Measurements from ENCODE around the gene MIB2. TPM values are rescaled to one million over a fixed set of nuclear protein-coding genes. Genes with fewer than 3 reads are reported as not detected.
"Not testable (repeated sequence)": the region's sequence is repeated elsewhere in the genome, so short reads cannot be mapped to it uniquely, and the experiment has no call there.

MIB2 gene
- total and polyA plus RNA-seq, 2 donors = 34.9 to 160 TPM

GRCh38 chr1:1637479-1637875 lies 22.2 kb downstream of the MIB2 start:
- H3K36me3 ChIP-seq (ENCODE audit: control insufficient read depth in 2 of 2, insufficient read depth in 2 of 2, low read length in 1 of 2) = peaks cover 7 to 29% of the 10 kb centered on the region in 2 donors
- WGBS = 98% methylated on average over 14 of the region's 14 CpGs

DNA sequence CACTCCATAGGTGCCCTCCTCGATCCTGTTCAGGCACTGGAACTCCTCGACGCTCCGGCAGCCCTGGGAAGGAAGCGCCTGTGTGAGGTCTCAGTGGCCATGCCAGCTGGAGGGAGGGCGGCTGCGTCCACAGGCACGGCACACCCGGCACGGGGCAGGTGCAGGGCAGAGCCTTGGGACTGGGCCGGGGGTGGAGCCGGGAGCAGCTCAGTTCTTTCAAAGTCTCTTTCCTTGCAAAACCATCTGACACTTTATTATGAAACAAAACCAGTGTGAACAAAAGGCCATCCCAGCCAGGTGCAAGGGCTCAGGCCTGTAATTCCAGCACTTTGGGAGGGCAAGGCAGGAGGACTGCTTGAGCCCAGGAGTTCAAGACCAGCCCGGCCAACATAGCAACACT lies 23.2 kb downstream of the MIB2 start:
- not testable (repeated sequence) for DNase-seq (ENCODE audit: low read depth in 6 of 9, low spot score in 9 of 9)
- peaks cover 7 to 29% of the 10 kb centered on the region in 2 donors for H3K36me3 ChIP-seq (ENCODE audit: control insufficient read depth in 2 of 2, insufficient read depth in 2 of 2, low read length in 1 of 2)

More at GRCh38 chr1:1637479-1637875, 22.2 kb downstream of the MIB2 start:
- not testable (repeated sequence) for H3K9me3 ChIP-seq (ENCODE audit: control insufficient read depth in 2 of 2, insufficient read depth in 1 of 2, low read length in 1 of 2); H3K27me3 ChIP-seq (ENCODE audit: control insufficient read depth in 2 of 2, insufficient read depth in 1 of 2, low read length in 1 of 2); H3K4me1 ChIP-seq (ENCODE audit: control insufficient read depth in 2 of 2, insufficient read depth in 2 of 2, low read length in 2 of 2); H3K27ac ChIP-seq (ENCODE audit: low read depth in 1 of 2, low read length in 1 of 2); H3K4me3 ChIP-seq (ENCODE audit: low read length in 2 of 2); DNase-seq (ENCODE audit: low read depth in 6 of 9, low spot score in 9 of 9)

DNA sequence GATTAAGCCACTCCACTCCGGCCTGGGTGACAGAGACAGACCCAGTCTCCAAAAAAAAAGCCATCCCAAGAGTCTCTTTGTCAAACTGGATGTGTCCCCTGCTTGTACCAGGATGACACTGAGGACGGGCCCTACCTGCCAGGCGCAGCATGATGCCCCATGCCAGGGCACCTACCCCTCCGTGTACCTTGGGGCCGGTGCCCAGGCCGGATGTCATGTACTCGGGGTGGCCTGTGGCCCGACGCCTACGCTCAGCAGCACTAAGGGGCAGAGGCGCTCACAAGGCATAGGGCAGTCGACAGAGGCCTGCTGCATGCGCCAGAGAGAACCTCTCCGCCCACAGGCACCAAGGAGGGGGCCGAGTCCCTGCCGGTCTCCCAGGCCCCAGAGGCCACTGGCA lies 24.1 kb downstream of the MIB2 start:
- 98% methylated on average over 16 of the region's 16 CpGs for WGBS
- not testable (repeated sequence) for DNase-seq (ENCODE audit: low read depth in 6 of 9, low spot score in 9 of 9)

More for the DNA sequence above, 23.2 kb downstream of the MIB2 start:
- H3K9me3 ChIP-seq (ENCODE audit: control insufficient read depth in 2 of 2, insufficient read depth in 1 of 2, low read length in 1 of 2); H3K4me3 ChIP-seq (ENCODE audit: low read length in 2 of 2); H3K27ac ChIP-seq (ENCODE audit: low read depth in 1 of 2, low read length in 1 of 2); H3K27me3 ChIP-seq (ENCODE audit: control insufficient read depth in 2 of 2, insufficient read depth in 1 of 2, low read length in 1 of 2); H3K4me1 ChIP-seq (ENCODE audit: control insufficient read depth in 2 of 2, insufficient read depth in 2 of 2, low read length in 2 of 2): not testable (repeated sequence)
- 99% methylated on average over 9 of the region's 13 CpGs for WGBS

DNA sequence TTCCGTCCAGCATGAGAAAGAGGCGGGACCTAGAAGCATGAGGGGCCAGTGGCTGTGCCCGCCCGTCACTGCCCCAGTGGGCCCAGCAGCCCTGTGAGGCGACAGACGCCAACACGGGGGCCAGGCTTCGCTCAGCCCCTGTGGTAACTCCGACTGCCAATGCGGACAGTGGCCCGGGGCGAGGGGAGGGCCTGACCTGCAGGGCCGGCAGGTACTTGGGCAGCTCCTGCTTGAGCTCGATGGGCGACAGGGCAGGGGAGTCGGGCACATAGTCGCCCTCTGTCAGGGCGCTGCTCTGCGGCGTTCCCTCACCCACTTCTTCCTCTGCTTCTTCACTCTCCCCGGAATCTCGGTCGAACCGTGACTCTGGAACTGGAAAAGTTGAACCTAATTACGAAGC lies 24.8 kb downstream of the MIB2 start:
- not testable (repeated sequence) for H3K4me3 ChIP-seq (ENCODE audit: low read length in 2 of 2); DNase-seq (ENCODE audit: low read depth in 6 of 9, low spot score in 9 of 9); H3K9me3 ChIP-seq (ENCODE audit: control insufficient read depth in 2 of 2, insufficient read depth in 1 of 2, low read length in 1 of 2); H3K27ac ChIP-seq (ENCODE audit: low read depth in 1 of 2, low read length in 1 of 2); H3K27me3 ChIP-seq (ENCODE audit: control insufficient read depth in 2 of 2, insufficient read depth in 1 of 2, low read length in 1 of 2); H3K4me1 ChIP-seq (ENCODE audit: control insufficient read depth in 2 of 2, insufficient read depth in 2 of 2, low read length in 2 of 2)
- H3K36me3 ChIP-seq (ENCODE audit: control insufficient read depth in 2 of 2, insufficient read depth in 2 of 2, low read length in 1 of 2) = peaks cover 7 to 29% of the 10 kb centered on the region in 2 donors
- 97% methylated on average over 14 of the region's 25 CpGs for WGBS

More for the DNA sequence above, 24.1 kb downstream of the MIB2 start:
- H3K4me1 ChIP-seq (ENCODE audit: control insufficient read depth in 2 of 2, insufficient read depth in 2 of 2, low read length in 2 of 2); H3K9me3 ChIP-seq (ENCODE audit: control insufficient read depth in 2 of 2, insufficient read depth in 1 of 2, low read length in 1 of 2); H3K27ac ChIP-seq (ENCODE audit: low read depth in 1 of 2, low read length in 1 of 2); H3K4me3 ChIP-seq (ENCODE audit: low read length in 2 of 2); H3K27me3 ChIP-seq (ENCODE audit: control insufficient read depth in 2 of 2, insufficient read depth in 1 of 2, low read length in 1 of 2): not testable (repeated sequence)
- peaks cover 7 to 29% of the 10 kb centered on the region in 2 donors for H3K36me3 ChIP-seq (ENCODE audit: control insufficient read depth in 2 of 2, insufficient read depth in 2 of 2, low read length in 1 of 2)

DNA sequence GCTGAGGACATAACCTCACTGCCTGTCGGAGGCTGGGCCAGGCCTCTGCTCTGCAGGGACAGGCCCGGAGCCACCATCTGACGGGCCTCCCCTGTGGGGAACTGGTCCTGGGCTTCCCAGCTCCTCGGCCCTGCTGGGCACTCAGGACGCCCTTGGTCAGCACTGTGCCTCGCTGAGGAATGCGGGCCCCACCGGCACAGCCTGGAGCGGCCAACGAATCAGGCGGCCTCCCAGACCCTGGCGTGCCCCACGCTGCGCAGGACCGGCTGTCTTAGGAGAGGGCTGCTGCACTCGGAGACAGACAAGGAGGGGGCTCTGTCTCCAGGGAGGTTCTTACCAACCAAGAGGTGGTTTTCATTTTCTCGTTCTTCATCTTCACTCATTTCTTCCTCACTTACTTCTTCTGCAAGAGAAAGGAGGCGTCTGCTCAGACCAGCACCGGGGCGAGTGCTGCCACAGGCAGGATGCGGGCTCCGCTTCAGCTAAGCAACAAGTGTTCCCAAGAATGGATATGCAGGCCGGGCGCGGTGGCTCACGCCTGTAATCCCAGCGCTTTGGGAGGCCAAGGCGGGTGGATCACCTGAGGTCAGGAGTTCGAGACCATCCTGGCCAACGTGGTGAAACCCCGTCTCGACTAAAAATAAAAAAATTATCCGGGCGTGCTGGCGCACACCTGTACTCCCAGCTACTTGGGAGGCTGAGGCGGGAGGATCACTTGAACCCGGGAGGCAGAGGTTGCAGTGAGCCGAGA lies 25.6 kb downstream of the MIB2 start:
- WGBS = 98% methylated on average over 32 of the region's 38 CpGs
- not testable (repeated sequence) for H3K27ac ChIP-seq (ENCODE audit: low read depth in 1 of 2, low read length in 1 of 2); H3K27me3 ChIP-seq (ENCODE audit: control insufficient read depth in 2 of 2, insufficient read depth in 1 of 2, low read length in 1 of 2); DNase-seq (ENCODE audit: low read depth in 6 of 9, low spot score in 9 of 9); H3K9me3 ChIP-seq (ENCODE audit: control insufficient read depth in 2 of 2, insufficient read depth in 1 of 2, low read length in 1 of 2); H3K4me1 ChIP-seq (ENCODE audit: control insufficient read depth in 2 of 2, insufficient read depth in 2 of 2, low read length in 2 of 2); H3K4me3 ChIP-seq (ENCODE audit: low read length in 2 of 2)
- peaks cover 7 to 29% of the 10 kb centered on the region in 2 donors for H3K36me3 ChIP-seq (ENCODE audit: control insufficient read depth in 2 of 2, insufficient read depth in 2 of 2, low read length in 1 of 2)

- 93% methylated on average over 5 of the region's 5 CpGs for WGBS
These were observed 31.0 kb downstream of the MIB2 start for GRCh38 chr1:1646326-1646725.

GRCh38 chr1:1647567-1648241 lies 32.4 kb downstream of the MIB2 start:
- not testable (repeated sequence) for H3K4me3 ChIP-seq (ENCODE audit: low read length in 2 of 2); DNase-seq (ENCODE audit: low read depth in 6 of 9, low spot score in 9 of 9); H3K27me3 ChIP-seq (ENCODE audit: control insufficient read depth in 2 of 2, insufficient read depth in 1 of 2, low read length in 1 of 2); H3K9me3 ChIP-seq (ENCODE audit: control insufficient read depth in 2 of 2, insufficient read depth in 1 of 2, low read length in 1 of 2); H3K4me1 ChIP-seq (ENCODE audit: control insufficient read depth in 2 of 2, insufficient read depth in 2 of 2, low read length in 2 of 2); H3K27ac ChIP-seq (ENCODE audit: low read depth in 1 of 2, low read length in 1 of 2)
- H3K36me3 ChIP-seq (ENCODE audit: control insufficient read depth in 2 of 2, insufficient read depth in 2 of 2, low read length in 1 of 2) = peaks cover 35 to 36% of the 10 kb centered on the region in 2 donors
- WGBS = 95% methylated on average over 17 of the region's 17 CpGs

More at GRCh38 chr1:1646326-1646725, 31.0 kb downstream of the MIB2 start:
- DNase-seq (ENCODE audit: low read depth in 6 of 9, low spot score in 9 of 9); H3K9me3 ChIP-seq (ENCODE audit: control insufficient read depth in 2 of 2, insufficient read depth in 1 of 2, low read length in 1 of 2); H3K27ac ChIP-seq (ENCODE audit: low read depth in 1 of 2, low read length in 1 of 2); H3K27me3 ChIP-seq (ENCODE audit: control insufficient read depth in 2 of 2, insufficient read depth in 1 of 2, low read length in 1 of 2); H3K4me1 ChIP-seq (ENCODE audit: control insufficient read depth in 2 of 2, insufficient read depth in 2 of 2, low read length in 2 of 2); H3K4me3 ChIP-seq (ENCODE audit: low read length in 2 of 2): not testable (repeated sequence)
- peaks cover 22 to 25% of the 10 kb centered on the region in 2 donors for H3K36me3 ChIP-seq (ENCODE audit: control insufficient read depth in 2 of 2, insufficient read depth in 2 of 2, low read length in 1 of 2)

- H3K9me3 ChIP-seq (ENCODE audit: control insufficient read depth in 2 of 2, insufficient read depth in 1 of 2, low read length in 1 of 2); H3K4me3 ChIP-seq (ENCODE audit: low read length in 2 of 2); H3K27me3 ChIP-seq (ENCODE audit: control insufficient read depth in 2 of 2, insufficient read depth in 1 of 2, low read length in 1 of 2); H3K27ac ChIP-seq (ENCODE audit: low read depth in 1 of 2, low read length in 1 of 2); DNase-seq (ENCODE audit: low read depth in 6 of 9, low spot score in 9 of 9); H3K4me1 ChIP-seq (ENCODE audit: control insufficient read depth in 2 of 2, insufficient read depth in 2 of 2, low read length in 2 of 2): not testable (repeated sequence)
- peaks cover 35 to 37% of the 10 kb centered on the region in 2 donors for H3K36me3 ChIP-seq (ENCODE audit: control insufficient read depth in 2 of 2, insufficient read depth in 2 of 2, low read length in 1 of 2)
- WGBS = 91% methylated on average over 11 of the region's 11 CpGs
These were observed 33.0 kb downstream of the MIB2 start for GRCh38 chr1:1648265-1648664.

Measured in thymus (tissue), 11 donors.